ENCODE data around the gene ECSIT. TPM values are rescaled to one million over a fixed set of nuclear protein-coding genes. Genes with fewer than 3 reads are reported as not detected.

ECSIT gene
- total RNA-seq, 6 experiments from 2014 or later = 17.5 to 24.9 (median 19.9) TPM

DNA sequence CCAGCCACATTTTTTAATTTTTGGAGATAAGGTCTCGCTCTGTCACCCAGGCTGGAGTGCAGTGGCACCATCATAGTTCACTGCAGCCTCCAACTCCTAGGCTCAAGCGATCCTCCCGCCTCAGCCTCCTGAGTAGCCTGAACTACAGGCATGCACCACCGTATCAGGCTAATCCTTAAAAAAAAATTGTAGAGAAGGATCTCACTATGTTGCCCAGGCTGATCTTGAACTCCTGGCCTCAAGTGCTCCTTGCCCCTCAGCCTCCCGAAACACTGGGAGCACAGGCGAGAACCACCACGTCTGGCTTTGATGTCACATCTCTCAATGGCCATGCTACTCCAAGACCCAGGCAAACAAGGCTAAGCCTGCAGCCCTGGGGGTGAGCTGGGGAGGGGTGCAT, 72.3 kb downstream of the ECSIT start:
- TF ChIP-seq, protein P1, sequence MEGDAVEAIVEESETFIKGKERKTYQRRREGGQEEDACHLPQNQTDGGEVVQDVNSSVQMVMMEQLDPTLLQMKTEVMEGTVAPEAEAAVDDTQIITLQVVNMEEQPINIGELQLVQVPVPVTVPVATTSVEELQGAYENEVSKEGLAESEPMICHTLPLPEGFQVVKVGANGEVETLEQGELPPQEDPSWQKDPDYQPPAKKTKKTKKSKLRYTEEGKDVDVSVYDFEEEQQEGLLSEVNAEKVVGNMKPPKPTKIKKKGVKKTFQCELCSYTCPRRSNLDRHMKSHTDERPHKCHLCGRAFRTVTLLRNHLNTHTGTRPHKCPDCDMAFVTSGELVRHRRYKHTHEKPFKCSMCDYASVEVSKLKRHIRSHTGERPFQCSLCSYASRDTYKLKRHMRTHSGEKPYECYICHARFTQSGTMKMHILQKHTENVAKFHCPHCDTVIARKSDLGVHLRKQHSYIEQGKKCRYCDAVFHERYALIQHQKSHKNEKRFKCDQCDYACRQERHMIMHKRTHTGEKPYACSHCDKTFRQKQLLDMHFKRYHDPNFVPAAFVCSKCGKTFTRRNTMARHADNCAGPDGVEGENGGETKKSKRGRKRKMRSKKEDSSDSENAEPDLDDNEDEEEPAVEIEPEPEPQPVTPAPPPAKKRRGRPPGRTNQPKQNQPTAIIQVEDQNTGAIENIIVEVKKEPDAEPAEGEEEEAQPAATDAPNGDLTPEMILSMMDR (IDR thresholded peaks at IDR 0.05) = no peak
- Mint-ChIP-seq H3K4me1 (ENCODE audit: low read depth) (no peaks in the 10 kb centered on the region; the same call in 1 of the 2 replicates), H3K27ac (no peak overlapping the region), H3K27me3 (ENCODE audit: insufficient read depth) (no peaks in the 10 kb centered on the region; the same call in 1 of the 2 replicates), H3K9me3 (no peaks in the 10 kb centered on the region), H3K4me3 (no peak overlapping the region), H3K36me3 (ENCODE audit: low read depth) (no peaks in the 10 kb centered on the region)
- DNase-seq = no peak

Small RNA genes lying within 50 kb of the gene (microRNA-seq; reads per million reads assigned to microRNA genes)
- gene MIR7974 = not detected

Other genes starting within 250 kb of the ECSIT start
- not detected for gene TSPAN16, start 233.0 kb downstream of the ECSIT start, total RNA-seq (2021; fragmentation: NEBNext Ultra II Directional; extraction: Animal tissue kit (Norgen Biotek cat#: 25700))
- 10 to 100 TPM in 2 of 6 experiments, 1 to 10 TPM in 4; 6.7 to 11.1 (median 8.7) TPM for gene RAB3D, start 189.5 kb downstream of the ECSIT start, total RNA-seq (2021; fragmentation: NEBNext Ultra II Directional; extraction: Animal tissue kit (Norgen Biotek cat#: 25700))
- gene TMEM205, start 182.9 kb downstream of the ECSIT start, total RNA-seq (2021; fragmentation: NEBNext Ultra II Directional; extraction: Animal tissue kit (Norgen Biotek cat#: 25700)) = 10 to 100 TPM; 36.9 to 51.8 (median 46.5) TPM
- gene CCDC159, start 182.6 kb downstream of the ECSIT start, total RNA-seq (2021; fragmentation: NEBNext Ultra II Directional; extraction: Animal tissue kit (Norgen Biotek cat#: 25700)) = 10 to 100 TPM in 4 of 6 experiments, 1 to 10 TPM in 2; 7.7 to 11.8 (median 10.4) TPM
- 10 to 100 TPM; 52.4 to 82.2 (median 59.7) TPM for gene PLPPR2, start 173.7 kb downstream of the ECSIT start, total RNA-seq (2021; fragmentation: NEBNext Ultra II Directional; extraction: Animal tissue kit (Norgen Biotek cat#: 25700))
- gene SWSAP1, start 154.5 kb downstream of the ECSIT start, total RNA-seq (2021; fragmentation: NEBNext Ultra II Directional; extraction: Animal tissue kit (Norgen Biotek cat#: 25700)) = 1 to 10 TPM; 1.2 to 2.2 (median 1.6) TPM
- gene EPOR, start 144.8 kb downstream of the ECSIT start, total RNA-seq (2021; fragmentation: NEBNext Ultra II Directional; extraction: Animal tissue kit (Norgen Biotek cat#: 25700)) = 1 to 10 TPM; 6.1 to 8.3 (median 7.1) TPM
- gene RGL3, start 109.8 kb downstream of the ECSIT start, total RNA-seq (2021; fragmentation: NEBNext Ultra II Directional; extraction: Animal tissue kit (Norgen Biotek cat#: 25700)) = 10 to 100 TPM in 1 of 6 experiments, 1 to 10 TPM in 5; 7.3 to 11.7 (median 8.9) TPM
- 1 to 10 TPM in 1 of 6 experiments, under 1 TPM in 4, not detected in 1; 0.16 to 1.1 (median 0.60) TPM for gene ODAD3, start 94.0 kb downstream of the ECSIT start, total RNA-seq (2021; fragmentation: NEBNext Ultra II Directional; extraction: Animal tissue kit (Norgen Biotek cat#: 25700))
- gene PRKCSH, start 93.5 kb downstream of the ECSIT start, total RNA-seq (2021; fragmentation: NEBNext Ultra II Directional; extraction: Animal tissue kit (Norgen Biotek cat#: 25700)) = 100 to 1,000 TPM; 367 to 460 (median 388) TPM
- gene ELAVL3, start 48.1 kb downstream of the ECSIT start, total RNA-seq (2021; fragmentation: NEBNext Ultra II Directional; extraction: Animal tissue kit (Norgen Biotek cat#: 25700)) = not detected
- 1 to 10 TPM; 4.7 to 6.3 (median 5.3) TPM for gene ZNF653, start 23.3 kb downstream of the ECSIT start, total RNA-seq (2021; fragmentation: NEBNext Ultra II Directional; extraction: Animal tissue kit (Norgen Biotek cat#: 25700))
- 1 to 10 TPM; 6.5 to 9.3 (median 8.0) TPM for gene CNN1, start 9.7 kb upstream of the ECSIT start, total RNA-seq (2021; fragmentation: NEBNext Ultra II Directional; extraction: Animal tissue kit (Norgen Biotek cat#: 25700))
- 10 to 100 TPM; 72.3 to 85.5 (median 78.7) TPM for gene ELOF1, start 30.1 kb upstream of the ECSIT start, total RNA-seq (2021; fragmentation: NEBNext Ultra II Directional; extraction: Animal tissue kit (Norgen Biotek cat#: 25700))
- 1 to 10 TPM; 1.5 to 2.8 (median 2.3) TPM for gene ACP5, start 48.5 kb upstream of the ECSIT start, total RNA-seq (2021; fragmentation: NEBNext Ultra II Directional; extraction: Animal tissue kit (Norgen Biotek cat#: 25700))
- 1 to 10 TPM; 5.7 to 8.7 (median 7.5) TPM for gene ZNF627, start 68.3 kb upstream of the ECSIT start, total RNA-seq (2021; fragmentation: NEBNext Ultra II Directional; extraction: Animal tissue kit (Norgen Biotek cat#: 25700))
- gene ZNF823, start 209.8 kb upstream of the ECSIT start, total RNA-seq (2021; fragmentation: NEBNext Ultra II Directional; extraction: Animal tissue kit (Norgen Biotek cat#: 25700)) = 1 to 10 TPM; 3.4 to 4.7 (median 4.1) TPM
- 1 to 10 TPM; 4.0 to 5.4 (median 4.7) TPM for gene ZNF441, start 237.9 kb upstream of the ECSIT start, total RNA-seq (2021; fragmentation: NEBNext Ultra II Directional; extraction: Animal tissue kit (Norgen Biotek cat#: 25700))

Data from HFFc6 (cell line).